ENCODE results near the gene KRT3.
"Not testable (repeated sequence)": the region's sequence is repeated elsewhere in the genome, so short reads cannot be mapped to it uniquely, and the experiment has no call there.

Gene KRT3

GRCh38 chr12:52756281-52756960, 39.5 kb downstream of the KRT3 start:
- DNase-seq: no peak

- DNase-seq: no peak
Observed at GRCh38 chr12:52755533-52755932, 40.4 kb downstream of the KRT3 start.

DNA sequence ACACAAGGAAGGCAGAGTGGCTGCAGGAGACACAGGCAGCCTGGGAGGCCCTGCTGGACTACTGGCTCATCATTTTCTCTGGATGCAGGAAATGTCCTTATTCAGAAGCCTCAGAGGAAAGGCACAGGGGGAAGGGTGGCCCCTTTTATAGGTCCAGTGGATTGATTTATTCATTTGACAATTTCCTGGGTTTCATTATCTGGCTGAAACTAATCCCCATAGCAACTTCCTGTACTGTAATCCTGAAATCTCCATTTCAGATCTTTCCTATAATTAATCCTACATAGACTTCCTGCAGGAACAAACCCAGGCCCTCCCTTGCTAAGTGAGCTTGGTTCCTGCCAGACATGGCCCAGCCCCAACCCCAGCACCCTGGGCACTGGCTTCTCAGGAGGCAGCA, 41.8 kb downstream of the KRT3 start:
- DNase-seq: no peak

DNA sequence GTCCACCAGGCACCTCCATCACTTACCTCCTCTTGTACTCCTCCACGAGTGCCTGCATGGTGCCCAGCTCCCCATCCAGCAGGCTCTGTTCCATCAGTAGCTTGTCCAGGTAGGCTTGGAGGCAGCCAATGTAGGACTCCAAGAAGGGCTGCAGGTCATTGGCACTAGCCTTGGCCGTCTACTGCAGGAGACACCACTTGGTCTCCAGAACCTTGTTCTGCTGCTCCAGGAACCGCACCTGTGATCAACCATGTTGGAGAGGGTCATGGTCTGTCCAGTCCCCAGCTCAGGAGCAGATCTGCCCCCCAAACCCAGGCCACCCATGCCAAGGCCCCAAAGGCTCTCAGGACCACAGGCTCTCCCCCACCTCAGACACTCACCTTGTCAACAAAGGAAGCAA, 42.6 kb downstream of the KRT3 start:
- DNase-seq: no peak

DNA sequence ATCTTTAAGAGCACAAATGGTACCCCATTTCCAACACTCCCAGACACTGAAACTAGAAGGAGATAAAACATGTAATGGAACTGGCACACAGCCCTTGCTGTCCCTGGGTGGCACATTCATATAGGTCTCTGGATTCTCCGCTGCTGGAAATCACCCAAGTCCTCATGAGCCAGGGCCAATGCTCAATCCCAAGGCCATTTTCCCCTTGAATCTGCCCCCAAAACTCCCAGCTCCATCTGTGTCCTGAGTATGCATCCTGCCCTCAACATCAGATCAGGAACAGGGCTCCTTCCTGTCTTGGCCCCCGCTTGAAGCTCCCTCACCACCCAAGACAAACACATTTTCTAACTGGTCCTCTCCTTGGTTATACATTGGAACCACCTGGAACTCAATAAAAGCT, 43.4 kb downstream of the KRT3 start:
- DNase-seq: no peak

GRCh38 chr12:52751795-52752194, 44.1 kb downstream of the KRT3 start:
- DNase-seq: no peak

DNA sequence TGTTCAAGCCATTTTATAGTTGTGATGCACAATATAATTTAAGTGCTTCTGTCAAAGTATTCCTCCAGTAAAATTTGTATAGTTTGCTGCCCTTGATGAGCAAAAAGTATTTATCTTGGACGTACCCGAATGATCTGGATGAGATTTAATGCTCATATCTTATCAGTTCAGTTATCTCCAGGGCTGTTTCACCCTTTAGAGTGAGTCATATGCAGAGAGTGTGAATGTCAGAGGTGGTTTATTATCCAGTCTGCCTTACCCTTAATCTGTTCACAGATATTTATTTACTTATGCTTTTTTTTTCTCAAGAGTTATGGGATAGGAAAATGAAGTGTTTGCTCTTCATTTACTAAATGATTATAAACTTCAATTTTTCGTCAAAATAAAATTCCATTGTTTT, 45.4 kb downstream of the KRT3 start:
- DNase-seq: not testable (repeated sequence)

GRCh38 chr12:52749827-52750226, 46.1 kb downstream of the KRT3 start:
- no peak for DNase-seq

- no peak for DNase-seq
Observed at GRCh38 chr12:52748578-52748977, 47.3 kb downstream of the KRT3 start.

DNA sequence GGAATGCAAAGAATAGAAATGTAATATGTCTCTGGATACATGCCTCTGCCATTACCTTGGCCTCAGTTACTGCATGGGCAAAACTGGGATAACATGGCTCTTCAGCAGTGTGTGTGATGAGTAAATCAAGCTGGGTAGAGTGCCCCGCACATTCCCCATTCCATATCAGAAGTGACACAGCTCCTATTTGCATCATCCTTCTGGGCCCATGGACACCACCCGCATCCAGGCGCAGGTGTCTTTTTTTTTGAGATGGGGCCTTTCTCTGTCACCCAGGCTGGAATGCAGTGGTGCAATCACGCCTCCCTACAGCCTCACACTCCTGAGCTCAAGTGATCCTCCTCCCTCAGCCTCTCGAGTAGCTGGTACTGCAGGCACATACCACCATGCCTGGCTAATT, 50.4 kb downstream of the KRT3 start:
- DNase-seq: no peak

DNA sequence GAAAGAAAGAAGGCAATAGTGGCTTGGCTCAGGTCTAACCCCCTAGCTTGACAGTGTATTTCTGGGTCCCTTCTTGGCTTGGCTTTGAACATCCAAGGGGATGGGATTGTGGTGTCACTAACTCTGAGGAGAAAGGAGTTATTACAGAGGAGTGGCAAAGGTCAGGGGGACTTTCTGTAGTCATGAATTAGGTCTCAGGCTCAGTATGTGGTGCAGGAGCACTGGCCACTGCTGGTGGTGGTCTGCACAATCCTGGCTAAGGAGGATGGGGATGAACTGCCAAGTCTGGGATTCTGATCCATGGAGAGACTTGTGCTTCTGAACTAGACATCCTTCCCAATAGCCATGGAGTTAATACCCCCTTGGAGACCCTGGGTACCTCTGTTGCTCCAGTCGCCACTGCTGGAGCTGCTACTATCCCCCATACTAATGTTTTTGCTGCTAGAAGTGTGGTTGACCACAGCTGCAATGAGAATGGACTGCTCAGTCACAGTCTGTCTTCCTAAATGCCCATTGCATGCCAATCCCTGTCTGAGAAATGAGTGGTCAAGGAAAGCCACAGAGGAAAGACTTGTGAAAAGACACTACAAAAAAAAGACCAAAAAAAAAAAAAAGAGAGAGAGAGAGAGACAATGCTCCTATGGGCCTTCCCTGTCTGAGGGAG, 51.3 kb downstream of the KRT3 start:
- DNase-seq: no peak

- DNase-seq: no peak
Observed at GRCh38 chr12:52742822-52743457, 53.0 kb downstream of the KRT3 start.

GRCh38 chr12:52742196-52742580, 53.7 kb downstream of the KRT3 start:
- DNase-seq: no peak

GRCh38 chr12:52741375-52742195, 54.3 kb downstream of the KRT3 start:
- peak; percentile 89 for DNase-seq

GRCh38 chr12:52740584-52740983, 55.3 kb downstream of the KRT3 start:
- no peak for DNase-seq

- DNase-seq: no peak
Observed at GRCh38 chr12:52739963-52740362, 56.0 kb downstream of the KRT3 start.
